ENCODE results near the gene TCF7L2.

GRCh38 chr10:113122947-113123346, 172.9 kb downstream of the TCF7L2 start:
- TF ChIP-seq CTCF (IDR thresholded peaks at IDR 0.05; ENCODE audit: low read length) (no peak), EZH2 (IDR thresholded peaks at IDR 0.05; ENCODE audit: borderline replicate concordance, low read length) (no peak)
